Transverse colon (tissue), 4 donors: ENCODE measurements around the gene BEND7. TPM values are rescaled to one million over a fixed set of nuclear protein-coding genes. Genes with fewer than 3 reads are reported as not detected.

Source experiments
- DNase-seq: peaks from one replicate; pipeline ENCODE4 v3.0.0-alpha.2; 2019
- H3K27ac ChIP-seq, 4 donors: fragments of 200-600 bp; sonication (generic); 2 replicates each; pipeline ENCODE4 v1.5.1; 2016 to 2018; ENCODE audit warnings: inconsistent platforms in 4 of 4
- H3K27me3 ChIP-seq: fragments of 200-600 bp; sonication (generic); 2 replicates; pipeline ENCODE4 v1.5.1; 2017; ENCODE audit warnings: inconsistent platforms
- H3K36me3 ChIP-seq, 4 donors: fragments of 200-600 bp; sonication (generic); 2 replicates each; pipeline ENCODE4 v1.5.1; 2017 to 2019; ENCODE audit warnings: inconsistent platforms in 4 of 4
- H3K4me1 ChIP-seq, 4 donors: fragments of 200-600 bp; sonication (generic); 2 replicates each; pipeline ENCODE4 v1.5.1; 2017 to 2020; ENCODE audit warnings: inconsistent platforms in 4 of 4
- H3K4me3 ChIP-seq, 4 donors: fragments of 200-600 bp; sonication (generic); 1 replicate in 1 of 4; 2 replicates in 3 of 4; pipeline versions ENCODE4 v1.5.1 to v1.6.1; 2017 to 2019; ENCODE audit warnings: inconsistent platforms in 4 of 4
- H3K9me3 ChIP-seq, 2 donors: fragments of 200-600 bp; sonication (generic); 2 replicates each; pipeline ENCODE4 v1.5.1; 2017 to 2019; ENCODE audit warnings: inconsistent platforms in 2 of 2
- EP300 ChIP-seq: sonication (generic); formaldehyde crosslinking; IDR thresholded peaks from one replicate; pipeline ENCODE4 v1.6.1; 2017; ENCODE audit warnings: antibody characterized with exemption, low read depth
- POLR2A ChIP-seq: fragments of 450-650 bp; IDR thresholded peaks from one replicate; pipeline ENCODE4 v1.6.1; 2016; ENCODE audit warnings: antibody characterized with exemption, mild to moderate bottlenecking, moderate library complexity
- POLR2AphosphoS5 ChIP-seq, 3 donors: sonication (generic); formaldehyde crosslinking; IDR thresholded peaks; one replicate each; pipeline ENCODE4 v1.6.1; 2016; ENCODE audit warnings: antibody characterized with exemption in 3 of 3
- WGBS, 2 donors: methylation state at CpG; one replicate each; pipeline ENCODE4 v1.1.5; 2018; ENCODE audit warnings: low coverage in 1 of 2; 5-methylcytosine and 5-hydroxymethylcytosine counted together
- in situ Hi-C, 4 donors: fragments of 200-750 bp; cut with MboI; loops; one replicate each; pipeline versions ENCODE4 v1.15.0 to v1.15.1; 2017; ENCODE audit warnings: low sequenced_read_pairs in 3 of 4, low pct_ligation_motif_present in 1 of 4, low pct_unique_long_range_greater_than_20kb in 1 of 4
- intact Hi-C: fragments of 100-400 bp; cut with DNase I; formaldehyde crosslinking; loops from one replicate; pipeline ENCODE4 v1.15.1; 2023; ENCODE audit warnings: low total_unique reads
- total RNA-seq, 4 donors: library from RNA; depleted of rRNA; stranded (reverse); fragments of >200 nt; gene quantifications; one replicate each; pipeline ENCODE4 v1.1.0, GENCODE V29; 2016
- TF ChIP-seq, protein P1 (sequence below), 5 experiments: fragments of 200-600 bp in 3 of 5; fragments of 450-650 bp in 2 of 5; sonication (generic) in 3 of 5; IDR thresholded peaks; 1 replicate in 2 of 5; 2 replicates in 3 of 5; pipeline ENCODE4 v1.5.1; 2016 to 2017; ENCODE audit warnings: antibody characterized with exemption in 5 of 5, inconsistent platforms in 3 of 5, mild to moderate bottlenecking in 2 of 5, moderate library complexity in 1 of 5

BEND7 gene
- total RNA-seq, 4 donors from 2014 or later, result 16.1 to 41.4 (median 31.0) TPM

DNA sequence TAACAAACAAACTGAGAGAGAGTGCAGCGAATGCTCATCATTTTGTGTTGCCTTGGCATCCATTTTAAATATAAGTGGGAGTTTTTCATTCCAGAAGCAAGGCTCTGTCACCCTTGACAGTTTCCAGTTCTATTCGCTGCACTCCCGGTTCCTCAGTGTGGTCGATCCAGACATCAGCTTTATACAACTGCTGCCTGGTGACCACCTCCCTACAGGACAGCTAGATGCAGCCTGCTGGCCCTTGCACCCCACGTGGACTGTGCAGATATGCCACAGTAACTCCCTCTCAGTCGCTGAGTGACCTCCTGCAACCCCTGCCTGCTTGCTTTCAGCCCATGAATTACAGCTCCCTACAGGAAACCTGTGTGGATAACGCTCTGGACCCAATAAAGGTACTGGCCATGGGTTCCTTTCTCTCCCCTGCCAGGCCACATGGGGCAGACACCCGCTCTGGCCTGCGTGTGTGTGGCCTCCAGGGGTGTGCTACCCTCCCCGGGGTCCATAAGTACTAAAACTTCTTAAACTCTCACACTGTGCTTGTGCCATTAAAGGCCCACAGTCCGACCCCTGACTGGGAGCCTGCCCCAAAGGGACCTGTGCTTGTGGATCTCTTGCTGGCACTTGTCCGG, 23.6 kb downstream of the BEND7 start:
- DNase-seq, result no peak
- no peak overlapping the region for H3K4me3 ChIP-seq
- intact Hi-C loops (no loop called here), in situ Hi-C loops (no loop called here)
- 74% methylated on average over 12 of the region's 12 CpGs; no CpG with 5 or more reads in 1 of the 2 donors for WGBS, 2 donors
- H3K9me3 ChIP-seq, result no peaks in the 10 kb centered on the region
- H3K27ac ChIP-seq, result no peak overlapping the region
- H3K4me1 ChIP-seq, result peaks cover 0 to 2% (median 0%) of the 10 kb centered on the region in 4 donors
- H3K36me3 ChIP-seq, result no peaks in the 10 kb centered on the region
- TF ChIP-seq EP300 (no peak), POLR2AphosphoS5 (IDR thresholded peaks at IDR 0.05) (no peak), POLR2A (no peak)
- TF ChIP-seq, protein P1, sequence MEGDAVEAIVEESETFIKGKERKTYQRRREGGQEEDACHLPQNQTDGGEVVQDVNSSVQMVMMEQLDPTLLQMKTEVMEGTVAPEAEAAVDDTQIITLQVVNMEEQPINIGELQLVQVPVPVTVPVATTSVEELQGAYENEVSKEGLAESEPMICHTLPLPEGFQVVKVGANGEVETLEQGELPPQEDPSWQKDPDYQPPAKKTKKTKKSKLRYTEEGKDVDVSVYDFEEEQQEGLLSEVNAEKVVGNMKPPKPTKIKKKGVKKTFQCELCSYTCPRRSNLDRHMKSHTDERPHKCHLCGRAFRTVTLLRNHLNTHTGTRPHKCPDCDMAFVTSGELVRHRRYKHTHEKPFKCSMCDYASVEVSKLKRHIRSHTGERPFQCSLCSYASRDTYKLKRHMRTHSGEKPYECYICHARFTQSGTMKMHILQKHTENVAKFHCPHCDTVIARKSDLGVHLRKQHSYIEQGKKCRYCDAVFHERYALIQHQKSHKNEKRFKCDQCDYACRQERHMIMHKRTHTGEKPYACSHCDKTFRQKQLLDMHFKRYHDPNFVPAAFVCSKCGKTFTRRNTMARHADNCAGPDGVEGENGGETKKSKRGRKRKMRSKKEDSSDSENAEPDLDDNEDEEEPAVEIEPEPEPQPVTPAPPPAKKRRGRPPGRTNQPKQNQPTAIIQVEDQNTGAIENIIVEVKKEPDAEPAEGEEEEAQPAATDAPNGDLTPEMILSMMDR (IDR thresholded peaks at IDR 0.05), result no peak
- H3K27me3 ChIP-seq, result no peaks in the 10 kb centered on the region

DNA sequence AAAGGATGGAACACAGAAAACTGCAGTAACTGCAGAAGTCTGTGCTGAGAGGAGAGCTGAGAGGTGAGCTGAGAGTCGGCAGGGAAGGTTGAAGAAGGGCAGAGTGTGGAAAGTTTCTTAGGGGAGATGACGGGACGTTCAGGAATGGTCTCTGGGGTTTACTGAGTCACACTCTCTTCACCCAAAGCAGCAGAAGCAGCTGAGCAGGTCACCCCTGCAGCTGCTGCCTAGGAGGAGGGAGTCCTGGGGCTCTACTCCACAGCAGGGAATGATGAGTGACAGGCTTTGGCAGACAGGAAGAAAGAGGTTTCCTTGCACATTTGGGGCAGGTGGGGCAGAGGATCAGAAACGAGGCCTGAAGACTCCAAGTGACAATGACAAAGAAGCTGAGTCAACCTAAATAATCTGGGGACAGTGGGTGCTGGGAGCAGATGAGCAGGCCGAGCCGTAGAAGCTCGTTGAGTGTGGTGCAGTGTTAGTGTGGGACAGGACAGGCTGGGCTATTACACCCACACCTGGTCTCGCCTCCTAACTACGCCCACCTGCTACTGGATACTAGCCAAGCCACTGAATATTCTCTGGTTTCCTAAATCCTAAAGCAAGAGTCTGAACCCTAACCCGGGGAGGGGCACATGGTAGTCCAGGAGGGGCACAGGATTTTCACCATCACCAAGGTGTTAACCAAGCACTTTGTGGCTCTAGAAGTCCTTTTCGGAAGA, 24.9 kb downstream of the BEND7 start:
- peaks cover 0 to 2% (median 0%) of the 10 kb centered on the region in 4 donors for H3K4me1 ChIP-seq
- no peak for TF ChIP-seq POLR2AphosphoS5 (IDR thresholded peaks at IDR 0.05)
- no peak for TF ChIP-seq EP300
- intact Hi-C loops (no loop called here), in situ Hi-C loops (no loop called here)
- DNase-seq, result no peak
- WGBS, 2 donors, result 75% methylated on average over 11 of the region's 11 CpGs; no CpG with 5 or more reads in 1 of the 2 donors
- H3K4me3 ChIP-seq, result no peak overlapping the region
- H3K36me3 ChIP-seq, result peaks cover 0 to 6% (median 0%) of the 10 kb centered on the region in 4 donors
- no peak overlapping the region for H3K27ac ChIP-seq
- no peaks in the 10 kb centered on the region for H3K27me3 ChIP-seq
- no peaks in the 10 kb centered on the region for H3K9me3 ChIP-seq

DNA sequence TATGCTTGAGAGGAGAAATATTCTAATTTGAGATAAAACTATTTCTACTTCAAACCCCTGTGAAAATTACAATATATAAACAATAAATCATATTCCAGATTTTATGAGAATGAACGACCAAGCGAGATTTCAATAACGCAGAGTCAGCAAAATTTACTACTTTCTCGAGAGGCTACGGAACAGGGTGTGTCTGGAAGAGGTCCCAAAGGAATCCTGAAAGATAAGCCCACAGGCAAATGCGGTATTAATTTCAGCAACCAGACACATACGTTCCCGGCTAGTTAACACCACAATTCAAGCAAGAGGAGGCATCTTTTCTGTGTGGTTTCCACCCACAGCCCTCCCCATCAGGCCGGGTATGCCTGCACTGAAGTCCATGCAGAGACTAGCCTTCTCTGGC, 26.4 kb downstream of the BEND7 start:
- Histone ChIP-seq H3K36me3 (peaks cover 0 to 6% (median 0%) of the 10 kb centered on the region in 4 donors), H3K4me3 (no peak overlapping the region), H3K27me3 (no peaks in the 10 kb centered on the region), H3K27ac (no peak overlapping the region), H3K4me1 (peaks cover 0 to 2% (median 0%) of the 10 kb centered on the region in 4 donors), H3K9me3 (no peaks in the 10 kb centered on the region)
- TF ChIP-seq, protein P1 (IDR thresholded peaks at IDR 0.05), result no peak
- TF ChIP-seq POLR2AphosphoS5 (IDR thresholded peaks at IDR 0.05), result no peak
- TF ChIP-seq EP300, result no peak
- TF ChIP-seq POLR2A, result no peak
- in situ Hi-C loops (no loop called here), intact Hi-C loops (no loop called here)
- 85 to 87% methylated on average over 6 to 9 of the region's 9 CpGs for WGBS, 2 donors
- no peak for DNase-seq

DNA sequence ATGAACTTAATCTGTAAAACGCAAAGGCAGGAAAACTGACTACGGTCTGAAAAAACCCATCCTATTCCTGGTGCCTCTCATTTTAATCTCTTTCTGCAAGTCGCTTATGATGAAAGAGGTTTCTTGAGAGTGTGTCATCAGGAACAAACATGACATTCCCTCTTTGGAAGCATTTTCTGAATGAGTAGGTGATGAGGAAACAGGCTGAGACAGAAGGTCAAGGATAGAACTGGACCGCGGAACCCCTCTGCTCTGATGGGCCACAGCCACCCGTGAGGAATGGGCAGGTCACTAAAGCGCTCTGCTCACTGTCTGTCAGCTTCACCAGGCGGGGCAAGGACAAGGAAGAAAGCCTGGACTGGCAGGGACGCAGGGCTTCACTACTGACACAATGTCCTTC, 28.6 kb downstream of the BEND7 start:
- Histone ChIP-seq H3K27me3 (no peaks in the 10 kb centered on the region), H3K27ac (no peak overlapping the region), H3K9me3 (no peaks in the 10 kb centered on the region), H3K4me3 (no peak overlapping the region), H3K36me3 (peaks cover 0 to 6% (median 0%) of the 10 kb centered on the region in 4 donors), H3K4me1 (peaks cover 0 to under 1% (median 0%) of the 10 kb centered on the region in 4 donors)
- in situ Hi-C loops, result no loop called here
- no peak for DNase-seq
- WGBS, 2 donors, result 93 to 100% methylated on average over 3 to 9 of the region's 9 CpGs
- intact Hi-C loops, result no loop called here
- TF ChIP-seq EP300, result no peak
- TF ChIP-seq POLR2AphosphoS5 (IDR thresholded peaks at IDR 0.05), result no peak
- TF ChIP-seq, protein P1 (IDR thresholded peaks at IDR 0.05), result no peak
- TF ChIP-seq POLR2A, result no peak
